Activated CD8-positive, alpha-beta T cell treated with anti-CD3 and anti-CD28 coated beads for 36 hours (primary cell): ENCODE results near the gene CIPC. TPM values are rescaled to one million over a fixed set of nuclear protein-coding genes. Genes with fewer than 3 reads are reported as not detected.

Experiments
- ATAC-seq: fragments of 200-7000 bp; cut with Tn5 transposase; one replicate; pipeline ENCODE4 v1.10.0; 2021; ENCODE audit warnings: mild to moderate bottlenecking, moderate library complexity
- CTCF ChIA-PET: fragments of 350-600 bp; sonication (Branson Sonifier 250); formaldehyde crosslinking; loops from one replicate; lab custom pipeline; 2021; ENCODE audit warnings: antibody characterized with exemption; lab: Charles Lee
- POLR2A ChIA-PET: fragments of 350-600 bp; sonication (Branson Sonifier 250); formaldehyde crosslinking; loops from one replicate; lab custom pipeline; 2021; ENCODE audit warnings: antibody characterized with exemption; lab: Charles Lee
- DNase-seq: peaks from one replicate; pipeline ENCODE4 v3.0.0-alpha.2; 2020
- H3K27ac Mint-ChIP-seq: one replicate; pipeline ENCODE4 v1.8.0; 2021; ENCODE audit warnings: mild to moderate bottlenecking, mixed read lengths
- H3K27me3 Mint-ChIP-seq: one replicate; pipeline ENCODE4 v1.8.0; 2021; ENCODE audit warnings: mixed read lengths
- H3K36me3 Mint-ChIP-seq: one replicate; pipeline ENCODE4 v1.8.0; 2021; ENCODE audit warnings: low read depth, mixed read lengths
- H3K4me1 Mint-ChIP-seq: one replicate; pipeline ENCODE4 v1.8.0; 2021; ENCODE audit warnings: low read depth, mixed read lengths
- H3K4me3 Mint-ChIP-seq: one replicate; pipeline ENCODE4 v1.8.0; 2021; ENCODE audit warnings: mild to moderate bottlenecking, moderate library complexity, mixed read lengths
- H3K9me3 Mint-ChIP-seq: one replicate; pipeline ENCODE4 v1.8.0; 2021; ENCODE audit warnings: mixed read lengths
- CTCF ChIP-seq: fragments of 200-600 bp; IDR thresholded peaks from one replicate; pipeline ENCODE4 v1.8.0; 2022; ENCODE audit warnings: antibody characterized with exemption, mild to moderate bottlenecking
- intact Hi-C: fragments of 100-400 bp; cut with micrococcal nuclease; formaldehyde crosslinking; loops from one replicate; pipeline ENCODE4 v1.10.0; 2022
- total RNA-seq, 2 experiments: library from RNA; stranded (reverse); gene quantifications; one replicate each; pipeline ENCODE4 v1.2.3, GENCODE V29; 2021

Gene CIPC
- total RNA-seq, 2 experiments from 2014 or later = 8.8 to 9.6 TPM

GRCh38 chr14:77126461-77126990 lies 28.5 kb downstream of the CIPC start:
- DNase-seq = no peak
- ChIA-PET CTCF (interaction anchor here (1.1 to 9.2 kb wide), 5 partner anchors 9 to 253 kb away, joined by 3 to 93 read pairs (median 4); partner anchors contain the start of gene CIPC), POLR2A (no interaction called here)
- H3K9me3 Mint-ChIP-seq = no peaks in the 10 kb centered on the region
- no peak overlapping the region for H3K4me3 Mint-ChIP-seq
- peaks cover 1% of the 10 kb centered on the region for H3K36me3 Mint-ChIP-seq
- no peak for ATAC-seq
- H3K27ac Mint-ChIP-seq = no peak overlapping the region
- peaks cover 23% of the 10 kb centered on the region for H3K27me3 Mint-ChIP-seq
- peaks cover 20% of the 10 kb centered on the region for H3K4me1 Mint-ChIP-seq
- no peak for TF ChIP-seq CTCF
- intact Hi-C loops = no loop called here

GRCh38 chr14:77128414-77128891 lies 30.4 kb downstream of the CIPC start:
- Mint-ChIP-seq H3K9me3 (no peaks in the 10 kb centered on the region), H3K27me3 (peaks cover 37% of the 10 kb centered on the region)
- CTCF ChIA-PET = interaction anchor here (1.2 to 9.2 kb wide), 3 partner anchors 31 to 252 kb away, joined by 3 to 93 read pairs (median 3); partner anchors contain the start of gene CIPC

GRCh38 chr14:77130386-77130785 lies 32.3 kb downstream of the CIPC start:
- peaks cover 2% of the 10 kb centered on the region for H3K4me1 Mint-ChIP-seq
- ChIA-PET POLR2A (no interaction called here), CTCF (no interaction called here)
- no peaks in the 10 kb centered on the region for H3K36me3 Mint-ChIP-seq
- DNase-seq = no peak
- H3K27me3 Mint-ChIP-seq = peaks cover 45% of the 10 kb centered on the region
- intact Hi-C loops = no loop called here
- no peak overlapping the region for H3K4me3 Mint-ChIP-seq
- H3K9me3 Mint-ChIP-seq = no peaks in the 10 kb centered on the region
- H3K27ac Mint-ChIP-seq = no peak overlapping the region
- ATAC-seq = no peak
- no peak for TF ChIP-seq CTCF

More at GRCh38 chr14:77128414-77128891, 30.4 kb downstream of the CIPC start:
- no peak for TF ChIP-seq CTCF
- Mint-ChIP-seq H3K4me3 (no peak overlapping the region), H3K4me1 (peaks cover 12% of the 10 kb centered on the region), H3K27ac (no peak overlapping the region), H3K36me3 (no peaks in the 10 kb centered on the region)
- POLR2A ChIA-PET = no interaction called here
- DNase-seq (no peak), ATAC-seq (no peak)
- intact Hi-C loops = no loop called here

- CTCF ChIA-PET = interaction anchor here (1.3 kb wide), 1 partner anchor 11 kb away, joined by 3 read pairs; no protein-coding TSS in a partner anchor
- H3K27me3 Mint-ChIP-seq = peaks cover 38% of the 10 kb centered on the region
- no peak for ATAC-seq
- no peaks in the 10 kb centered on the region for H3K4me1 Mint-ChIP-seq
- no peak for TF ChIP-seq CTCF
- no peaks in the 10 kb centered on the region for H3K36me3 Mint-ChIP-seq
- H3K4me3 Mint-ChIP-seq = no peak overlapping the region
- no peaks in the 10 kb centered on the region for H3K9me3 Mint-ChIP-seq
- DNase-seq = no peak
- intact Hi-C loops = no loop called here
- POLR2A ChIA-PET = no interaction called here
- no peak overlapping the region for H3K27ac Mint-ChIP-seq
Observed at GRCh38 chr14:77131206-77131605, 33.1 kb downstream of the CIPC start.

- POLR2A ChIA-PET = no interaction called here
- Mint-ChIP-seq H3K4me1 (no peaks in the 10 kb centered on the region), H3K27ac (no peak overlapping the region), H3K9me3 (no peaks in the 10 kb centered on the region), H3K27me3 (peaks cover 38% of the 10 kb centered on the region), H3K36me3 (no peaks in the 10 kb centered on the region), H3K4me3 (no peak overlapping the region)
- TF ChIP-seq CTCF = no peak
- CTCF ChIA-PET = interaction anchor here (1.3 kb wide), 1 partner anchor 11 kb away, joined by 3 read pairs; no protein-coding TSS in a partner anchor
- no peak for ATAC-seq
- intact Hi-C loops = no loop called here
- DNase-seq = no peak
Observed at GRCh38 chr14:77131871-77132486, 33.9 kb downstream of the CIPC start.
